Fibroblast of pulmonary artery (primary cell): ENCODE data around the gene GPR158.

Source experiments
- DNase-seq: peaks from one replicate; pipeline ENCODE4 v3.0.0-alpha.2; 2010; ENCODE audit warnings: low read depth
- H3K4me3 ChIP-seq: replicated peaks from 2 replicates; pipeline ENCODE4 v1.5.1; 2011; ENCODE audit warnings: low read depth, mild to moderate bottlenecking, control low read depth, low read length, moderate library complexity
- CTCF ChIP-seq: IDR thresholded peaks from 2 replicates; pipeline ENCODE4 v1.5.1; 2011; ENCODE audit warnings: mild to moderate bottlenecking, control low read depth, low read length, inconsistent platforms; ENCODE audit errors: missing control alignments

Gene GPR158, protein sequence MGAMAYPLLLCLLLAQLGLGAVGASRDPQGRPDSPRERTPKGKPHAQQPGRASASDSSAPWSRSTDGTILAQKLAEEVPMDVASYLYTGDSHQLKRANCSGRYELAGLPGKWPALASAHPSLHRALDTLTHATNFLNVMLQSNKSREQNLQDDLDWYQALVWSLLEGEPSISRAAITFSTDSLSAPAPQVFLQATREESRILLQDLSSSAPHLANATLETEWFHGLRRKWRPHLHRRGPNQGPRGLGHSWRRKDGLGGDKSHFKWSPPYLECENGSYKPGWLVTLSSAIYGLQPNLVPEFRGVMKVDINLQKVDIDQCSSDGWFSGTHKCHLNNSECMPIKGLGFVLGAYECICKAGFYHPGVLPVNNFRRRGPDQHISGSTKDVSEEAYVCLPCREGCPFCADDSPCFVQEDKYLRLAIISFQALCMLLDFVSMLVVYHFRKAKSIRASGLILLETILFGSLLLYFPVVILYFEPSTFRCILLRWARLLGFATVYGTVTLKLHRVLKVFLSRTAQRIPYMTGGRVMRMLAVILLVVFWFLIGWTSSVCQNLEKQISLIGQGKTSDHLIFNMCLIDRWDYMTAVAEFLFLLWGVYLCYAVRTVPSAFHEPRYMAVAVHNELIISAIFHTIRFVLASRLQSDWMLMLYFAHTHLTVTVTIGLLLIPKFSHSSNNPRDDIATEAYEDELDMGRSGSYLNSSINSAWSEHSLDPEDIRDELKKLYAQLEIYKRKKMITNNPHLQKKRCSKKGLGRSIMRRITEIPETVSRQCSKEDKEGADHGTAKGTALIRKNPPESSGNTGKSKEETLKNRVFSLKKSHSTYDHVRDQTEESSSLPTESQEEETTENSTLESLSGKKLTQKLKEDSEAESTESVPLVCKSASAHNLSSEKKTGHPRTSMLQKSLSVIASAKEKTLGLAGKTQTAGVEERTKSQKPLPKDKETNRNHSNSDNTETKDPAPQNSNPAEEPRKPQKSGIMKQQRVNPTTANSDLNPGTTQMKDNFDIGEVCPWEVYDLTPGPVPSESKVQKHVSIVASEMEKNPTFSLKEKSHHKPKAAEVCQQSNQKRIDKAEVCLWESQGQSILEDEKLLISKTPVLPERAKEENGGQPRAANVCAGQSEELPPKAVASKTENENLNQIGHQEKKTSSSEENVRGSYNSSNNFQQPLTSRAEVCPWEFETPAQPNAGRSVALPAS (N-terminal part only)

GRCh38 chr10:25174461-25175230 lies at the start of gene GPR158:
TSS of gene GPR158 (plus strand) at chr10:25175001. CDS start at chr10:25175421, 420 bp downstream.
- TF ChIP-seq CTCF: no peak
- peak within 1 kb of the TSS; percentile 68 for H3K4me3 ChIP-seq
- peak; percentile 97 for DNase-seq

DNA sequence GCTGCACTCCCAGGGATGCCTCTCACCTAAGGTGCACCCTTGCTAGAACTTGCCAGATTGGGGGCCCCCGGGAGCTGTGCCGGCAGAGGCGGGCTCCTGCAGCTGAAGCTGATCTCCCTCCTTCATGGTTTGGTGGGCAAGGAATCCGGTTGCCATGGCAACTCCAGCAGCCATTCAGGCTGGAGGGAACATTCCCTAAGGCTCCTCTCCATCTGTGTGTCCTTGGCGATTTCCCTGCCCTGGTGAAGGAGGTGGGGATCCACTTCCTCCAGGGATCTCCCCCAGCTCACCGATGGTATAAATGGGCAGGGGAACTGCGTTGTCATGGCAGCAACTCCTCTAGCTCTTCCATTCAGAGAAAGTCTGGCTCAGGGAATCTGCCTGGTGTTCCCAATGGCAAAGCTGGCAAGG lies 49.6 kb upstream of the GPR158 start:
- no peak for DNase-seq
- H3K4me3 ChIP-seq: no peak overlapping the region
- no peak for TF ChIP-seq CTCF

- TF ChIP-seq CTCF: no peak
- no peak for DNase-seq
- no peak overlapping the region for H3K4me3 ChIP-seq
Observed at GRCh38 chr10:25129592-25129991, 45.2 kb upstream of the GPR158 start.

DNA sequence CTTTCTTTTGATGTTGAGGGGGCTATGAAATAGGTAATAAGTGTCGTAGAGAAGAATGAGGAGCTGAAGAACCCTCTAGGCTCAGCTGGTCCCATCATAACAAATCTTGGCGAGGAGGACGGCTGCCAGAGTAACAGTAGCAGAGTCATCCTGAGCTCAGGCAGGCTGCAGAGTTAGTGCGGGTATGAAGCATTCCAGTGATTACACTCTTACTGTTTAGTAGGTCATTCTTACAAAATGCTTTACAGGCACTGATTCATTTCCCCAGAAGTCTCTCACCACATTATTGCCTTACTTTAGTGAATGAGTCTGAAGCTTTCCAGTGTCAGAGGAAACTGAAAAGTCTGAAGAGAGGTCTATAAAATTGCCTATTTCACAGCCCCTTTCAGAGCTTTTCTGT lies 43.9 kb upstream of the GPR158 start:
- TF ChIP-seq CTCF: no peak
- H3K4me3 ChIP-seq: no peak overlapping the region
- DNase-seq: peak; percentile 64

DNA sequence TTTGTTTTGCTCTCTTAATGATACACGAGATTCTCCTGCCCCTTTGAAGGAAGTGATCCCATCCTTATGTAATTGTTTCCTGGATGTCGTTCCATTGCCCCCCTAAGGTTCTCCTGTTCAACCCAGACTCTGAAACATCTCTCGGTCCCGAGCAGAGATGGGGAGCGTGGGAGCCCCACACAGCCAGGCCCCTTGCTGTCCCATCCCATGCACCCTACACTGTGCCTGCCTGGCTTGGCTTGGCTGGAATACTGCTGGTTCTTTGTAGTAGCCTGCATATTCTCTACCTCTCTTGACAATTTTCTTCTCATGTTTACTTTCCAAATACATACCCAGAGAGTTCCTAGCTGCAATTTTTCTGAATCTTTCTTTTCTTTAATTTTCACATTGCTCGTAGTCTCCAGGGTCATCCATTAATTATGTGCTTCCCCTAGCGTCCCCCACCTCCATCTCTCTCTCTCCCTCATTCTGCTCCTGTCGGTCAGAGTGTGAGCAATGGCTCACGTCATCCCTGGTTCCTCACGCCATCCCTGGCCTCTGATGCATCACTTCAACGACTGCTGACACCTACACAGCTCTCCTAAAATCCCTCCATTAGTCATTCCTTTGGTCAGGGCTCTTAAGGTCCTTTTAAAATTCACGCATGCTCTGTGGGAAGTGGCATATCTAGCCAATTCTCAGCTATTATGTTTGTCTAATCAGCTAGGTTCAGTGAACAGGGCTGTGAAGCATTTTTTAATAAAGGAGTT lies 32.5 kb upstream of the GPR158 start:
- peak; percentile 4 for DNase-seq
- H3K4me3 ChIP-seq: no peak overlapping the region
- TF ChIP-seq CTCF: no peak
